Measurements from ENCODE around the gene APRT.

The APRT gene

GRCh38 chr16:88770461-88771293 lies 41.1 kb downstream of the APRT start:
- peak; percentile 51 to 59 for DNase-seq

DNA sequence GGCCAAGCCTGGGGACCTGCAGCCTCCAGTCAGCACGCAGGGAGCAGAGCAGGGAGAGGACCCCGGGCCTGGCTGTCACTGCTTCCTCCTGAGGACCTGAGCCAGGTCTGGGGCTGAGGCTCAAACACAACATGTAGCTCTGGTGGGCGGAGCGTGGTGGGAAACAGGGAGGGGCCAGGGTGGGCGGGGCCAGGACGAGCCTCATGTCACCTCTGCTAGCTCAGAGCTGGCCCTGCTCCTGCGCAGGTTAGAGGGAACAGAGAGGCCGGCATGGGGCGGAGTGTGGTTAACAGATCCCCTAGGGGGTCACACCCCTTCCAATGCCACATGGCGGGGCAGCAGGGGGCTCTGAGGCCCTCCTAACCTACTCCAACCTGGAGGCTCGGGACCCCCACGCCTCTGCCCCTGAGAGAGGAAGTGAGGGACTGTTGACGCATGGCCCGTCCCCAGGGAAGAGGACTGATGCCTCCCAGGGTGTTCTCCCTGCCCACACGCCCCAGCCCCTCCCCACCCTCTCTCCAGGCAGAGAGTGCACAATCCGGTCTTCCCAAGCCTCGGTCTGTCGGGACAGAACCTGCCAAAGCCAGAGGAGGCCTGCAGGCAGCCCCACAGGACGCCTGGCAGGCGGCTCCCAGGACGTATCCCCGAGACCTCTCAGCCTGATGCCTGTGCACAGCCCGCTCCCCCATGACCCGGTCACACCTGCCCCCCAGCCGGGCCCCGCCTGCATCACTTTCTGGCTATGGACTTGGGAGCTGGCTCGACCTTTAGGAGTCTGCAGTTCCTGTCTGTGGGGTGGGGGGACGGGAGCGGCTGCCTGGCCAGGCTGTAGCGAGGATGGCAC lies 41.9 kb downstream of the APRT start:
- DNase-seq = peak; percentile 60 to 62

DNA sequence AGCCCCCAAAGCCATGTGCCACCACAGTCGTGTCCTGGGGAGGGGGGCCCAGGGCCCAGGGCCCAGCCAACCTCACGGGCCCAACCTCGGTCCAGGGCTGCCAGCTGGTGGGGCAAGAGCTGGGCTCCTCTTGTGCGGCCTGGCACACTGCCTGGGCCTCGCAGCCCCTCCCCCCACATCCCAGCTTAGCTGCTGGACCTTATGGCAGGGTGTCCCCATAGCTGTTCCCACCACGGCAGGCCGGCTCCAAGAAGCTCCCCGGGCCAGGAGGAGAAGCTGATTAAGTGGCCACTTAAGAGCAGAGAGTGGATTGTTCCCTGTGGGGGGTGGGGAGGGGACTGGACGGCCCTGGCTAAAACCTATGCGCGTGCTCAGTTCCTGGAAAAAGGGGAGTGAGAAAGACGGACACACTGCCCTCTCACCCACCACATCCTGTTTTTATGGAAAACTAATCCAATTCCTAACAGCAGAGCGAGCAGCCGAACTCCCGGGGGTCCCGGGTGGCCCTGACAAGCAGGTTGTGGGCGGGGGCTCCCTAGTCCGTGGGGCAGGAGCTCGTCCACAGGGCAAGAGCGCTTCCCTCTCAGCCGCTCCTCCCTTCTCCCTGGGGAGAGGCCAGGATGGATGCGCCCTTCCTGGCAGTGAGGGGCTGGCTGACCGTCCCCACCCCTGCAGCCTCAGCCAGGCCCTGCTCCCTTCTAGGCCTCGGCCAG lies 43.5 kb downstream of the APRT start:
- DNase-seq = no peak

DNA sequence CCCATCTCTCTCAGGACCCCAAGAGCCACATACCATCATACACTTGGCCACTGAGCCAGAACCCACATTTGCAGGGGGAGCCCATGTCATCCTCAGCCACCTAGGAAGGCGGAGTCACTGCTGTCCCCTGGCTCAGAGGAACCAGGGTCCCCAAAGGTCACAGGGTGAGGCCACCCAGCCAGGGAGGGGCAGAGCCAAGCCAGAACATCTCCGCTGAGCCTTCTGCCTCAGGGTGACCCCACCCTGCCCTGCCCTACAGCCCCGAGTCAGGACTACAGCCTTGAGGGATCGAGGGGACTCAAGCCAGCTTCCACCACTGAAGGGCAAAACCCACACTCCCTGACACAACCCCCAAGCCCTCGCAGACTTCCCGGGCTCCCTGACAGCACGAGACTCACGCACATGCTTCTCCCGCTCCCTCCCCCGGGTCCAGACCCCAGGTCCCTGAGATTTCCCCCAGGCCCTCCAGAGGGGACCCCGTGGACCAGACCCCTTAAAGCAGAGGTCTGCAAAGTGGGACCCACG lies 44.1 kb downstream of the APRT start:
- no peak for DNase-seq

GRCh38 chr16:88766975-88767374 lies 44.8 kb downstream of the APRT start:
- DNase-seq = no peak

DNA sequence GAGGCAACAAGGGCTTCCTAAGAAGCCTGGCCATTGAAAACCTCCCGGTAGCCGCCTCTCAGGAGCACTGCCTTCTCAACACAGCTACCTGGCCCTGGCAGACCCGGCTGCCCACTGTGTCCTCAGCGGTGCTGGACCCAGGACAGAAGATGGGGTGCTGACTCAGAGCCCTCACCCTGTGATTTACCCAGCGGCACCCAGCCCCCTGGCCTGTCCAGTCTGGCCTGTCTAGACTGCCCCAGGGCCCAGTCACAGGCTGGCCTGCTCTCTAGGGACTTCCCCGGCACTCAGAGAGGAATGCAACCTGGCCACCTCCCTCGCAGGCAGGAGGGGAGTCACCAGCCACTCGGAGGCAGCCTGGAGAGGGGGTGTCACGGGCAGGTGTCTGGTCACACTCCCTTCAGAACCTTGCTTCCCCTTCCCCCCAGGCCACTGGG lies 46.8 kb downstream of the APRT start:
- DNase-seq = no peak

DNA sequence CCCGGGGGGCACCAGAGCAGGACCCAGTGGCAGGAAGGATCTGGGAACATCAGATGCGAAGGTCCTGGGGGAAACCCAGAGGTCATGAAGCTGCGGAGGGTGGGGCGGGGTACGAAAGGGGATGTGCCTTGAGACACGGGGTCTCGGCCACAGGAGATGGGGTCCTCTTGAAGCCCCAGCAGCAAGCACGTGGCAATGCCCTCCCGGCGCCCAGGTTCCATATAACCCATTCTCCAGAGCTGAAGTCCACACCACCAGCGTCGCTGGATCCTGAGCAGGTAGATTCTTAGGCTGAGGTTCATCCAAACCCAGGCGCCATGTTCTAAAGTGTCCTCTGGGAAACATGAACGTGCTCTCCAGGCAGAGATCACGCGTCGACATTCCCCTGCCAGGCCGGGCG lies 47.6 kb downstream of the APRT start:
- DNase-seq = no peak

GRCh38 chr16:88763502-88764053 lies 48.1 kb downstream of the APRT start:
- no peak for DNase-seq

- no peak for DNase-seq
Observed at GRCh38 chr16:88762941-88763340, 48.8 kb downstream of the APRT start.

DNA sequence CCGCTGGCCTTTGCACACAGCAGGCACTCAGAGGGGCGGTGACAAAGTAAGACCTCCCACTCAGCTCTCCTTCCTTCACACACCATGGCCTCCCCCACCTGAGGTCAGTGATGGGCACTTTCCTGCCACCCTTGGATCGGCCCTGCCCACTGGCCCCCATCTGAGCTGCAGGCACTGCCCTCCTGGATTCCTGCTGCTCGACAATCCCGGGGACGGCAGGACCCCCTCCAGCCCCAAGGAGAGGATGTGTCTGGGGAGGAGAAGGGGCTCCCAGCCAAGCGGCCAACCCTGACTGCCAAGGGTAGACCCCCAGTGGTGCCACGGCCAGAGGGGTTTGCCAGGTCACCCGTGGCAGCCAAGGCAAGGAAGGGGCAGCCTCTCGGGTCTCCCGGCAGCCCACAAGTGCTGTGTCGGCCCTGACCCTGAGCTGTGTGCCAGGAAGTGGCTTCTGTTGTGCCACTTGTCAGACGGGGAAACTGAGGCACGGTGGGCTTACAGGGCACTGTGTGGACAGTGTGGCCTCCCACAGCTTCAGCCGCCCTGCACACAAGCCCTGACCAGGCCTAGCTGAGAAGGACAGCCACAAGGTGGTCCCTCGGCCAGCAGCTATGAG lies 49.4 kb downstream of the APRT start:
- DNase-seq = no peak

- no peak for DNase-seq
Observed at GRCh38 chr16:88761830-88762229, 49.9 kb downstream of the APRT start.

GRCh38 chr16:88761143-88761534 lies 50.6 kb downstream of the APRT start:
- DNase-seq = no peak

DNA sequence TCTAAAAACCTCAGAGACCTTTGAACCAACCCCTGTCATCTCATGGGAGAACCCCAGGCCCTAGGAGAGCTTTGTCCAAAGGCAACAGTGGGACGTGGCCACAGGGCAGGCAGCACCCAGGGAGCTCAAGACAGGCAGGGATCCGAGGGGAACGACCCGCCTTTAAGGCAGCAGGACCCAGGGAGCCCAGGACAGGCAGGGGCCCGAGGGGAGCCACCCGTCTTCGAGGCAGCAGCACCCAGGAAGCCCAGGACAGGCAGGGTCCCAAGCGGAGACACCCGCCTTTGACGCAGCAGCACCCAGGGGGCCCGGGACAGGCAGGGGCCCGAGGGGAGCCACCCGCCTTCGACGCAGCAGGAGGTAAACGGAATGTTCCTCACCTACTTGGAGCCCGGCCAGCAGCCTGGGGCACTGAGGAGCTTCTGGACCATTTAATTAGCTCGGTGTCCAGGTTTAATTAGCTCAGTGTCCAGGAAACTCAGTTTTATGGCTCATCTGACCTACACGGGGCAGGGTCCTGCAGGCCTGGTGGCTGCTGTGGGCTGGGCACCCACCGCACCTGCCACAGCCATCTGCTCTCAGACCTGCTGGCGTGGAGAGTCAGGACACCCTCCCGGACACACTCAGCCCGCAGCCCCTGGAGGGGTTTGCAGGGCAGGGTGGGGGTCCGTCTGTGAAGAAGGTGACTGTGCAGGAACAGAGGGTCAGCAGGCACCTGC lies 51.1 kb downstream of the APRT start:
- DNase-seq = no peak

DNA sequence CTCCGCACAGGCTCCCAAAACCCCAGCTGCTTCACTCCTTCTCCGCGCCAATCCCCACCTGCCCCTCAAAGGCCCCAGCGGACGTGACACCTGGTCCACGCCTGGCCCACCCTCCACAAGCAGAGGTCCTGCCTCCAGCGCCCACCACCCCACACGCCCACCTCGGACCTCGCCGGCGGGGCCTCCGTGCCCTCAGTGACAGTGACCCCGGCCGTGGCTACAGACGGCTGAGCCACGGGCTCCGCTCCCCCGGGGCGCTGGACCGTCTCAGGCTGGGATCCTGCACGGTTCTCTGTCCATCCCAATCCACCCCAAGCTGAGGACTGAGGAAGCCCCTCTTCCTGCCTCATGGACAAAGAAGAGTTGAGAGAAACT lies 51.8 kb downstream of the APRT start:
- no peak for DNase-seq
